ENCODE data around the gene LRP1B.

DNA sequence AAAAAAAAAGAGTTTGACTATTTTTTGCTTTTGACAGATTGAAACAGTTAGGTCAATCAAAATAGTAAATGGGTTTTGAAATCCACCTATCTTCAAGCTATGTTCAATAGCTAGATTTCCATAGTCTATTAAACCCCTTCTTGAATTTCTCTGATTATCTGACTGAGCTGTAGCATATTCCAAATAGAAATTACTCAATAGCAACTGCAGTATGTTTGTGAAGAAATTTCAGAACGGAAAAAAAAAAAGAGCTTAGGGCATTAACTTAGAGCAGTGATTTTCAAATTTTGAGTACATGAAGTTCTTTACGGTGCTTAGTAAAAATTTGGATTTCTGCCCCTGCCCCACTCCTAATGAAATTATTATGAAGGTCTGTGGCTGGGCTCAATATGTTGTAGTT lies 432.3 kb downstream of the LRP1B start:
- TF ChIP-seq, protein P1, sequence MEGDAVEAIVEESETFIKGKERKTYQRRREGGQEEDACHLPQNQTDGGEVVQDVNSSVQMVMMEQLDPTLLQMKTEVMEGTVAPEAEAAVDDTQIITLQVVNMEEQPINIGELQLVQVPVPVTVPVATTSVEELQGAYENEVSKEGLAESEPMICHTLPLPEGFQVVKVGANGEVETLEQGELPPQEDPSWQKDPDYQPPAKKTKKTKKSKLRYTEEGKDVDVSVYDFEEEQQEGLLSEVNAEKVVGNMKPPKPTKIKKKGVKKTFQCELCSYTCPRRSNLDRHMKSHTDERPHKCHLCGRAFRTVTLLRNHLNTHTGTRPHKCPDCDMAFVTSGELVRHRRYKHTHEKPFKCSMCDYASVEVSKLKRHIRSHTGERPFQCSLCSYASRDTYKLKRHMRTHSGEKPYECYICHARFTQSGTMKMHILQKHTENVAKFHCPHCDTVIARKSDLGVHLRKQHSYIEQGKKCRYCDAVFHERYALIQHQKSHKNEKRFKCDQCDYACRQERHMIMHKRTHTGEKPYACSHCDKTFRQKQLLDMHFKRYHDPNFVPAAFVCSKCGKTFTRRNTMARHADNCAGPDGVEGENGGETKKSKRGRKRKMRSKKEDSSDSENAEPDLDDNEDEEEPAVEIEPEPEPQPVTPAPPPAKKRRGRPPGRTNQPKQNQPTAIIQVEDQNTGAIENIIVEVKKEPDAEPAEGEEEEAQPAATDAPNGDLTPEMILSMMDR (IDR thresholded peaks at IDR 0.05 in 4 of 5, conservative IDR thresholded peaks at IDR 0.05 in 1 of 5) = no peak
- TF ChIP-seq POLR2A (IDR thresholded peaks at IDR 0.05) = no peak
